GM21526 (cell line): ENCODE data around the gene PIK3CB.
A peak's percentile ranks its signal among the peaks of the same experiment; 100 is the strongest.

Experiments
- ATAC-seq: cut with Tn5 transposase; IDR thresholded peaks from one replicate; pipeline ENCODE4 v1.9.1; 2021; ENCODE audit warnings: moderate library complexity; ENCODE audit not compliant: unreplicated experiment, low FRiP score

Gene PIK3CB

DNA sequence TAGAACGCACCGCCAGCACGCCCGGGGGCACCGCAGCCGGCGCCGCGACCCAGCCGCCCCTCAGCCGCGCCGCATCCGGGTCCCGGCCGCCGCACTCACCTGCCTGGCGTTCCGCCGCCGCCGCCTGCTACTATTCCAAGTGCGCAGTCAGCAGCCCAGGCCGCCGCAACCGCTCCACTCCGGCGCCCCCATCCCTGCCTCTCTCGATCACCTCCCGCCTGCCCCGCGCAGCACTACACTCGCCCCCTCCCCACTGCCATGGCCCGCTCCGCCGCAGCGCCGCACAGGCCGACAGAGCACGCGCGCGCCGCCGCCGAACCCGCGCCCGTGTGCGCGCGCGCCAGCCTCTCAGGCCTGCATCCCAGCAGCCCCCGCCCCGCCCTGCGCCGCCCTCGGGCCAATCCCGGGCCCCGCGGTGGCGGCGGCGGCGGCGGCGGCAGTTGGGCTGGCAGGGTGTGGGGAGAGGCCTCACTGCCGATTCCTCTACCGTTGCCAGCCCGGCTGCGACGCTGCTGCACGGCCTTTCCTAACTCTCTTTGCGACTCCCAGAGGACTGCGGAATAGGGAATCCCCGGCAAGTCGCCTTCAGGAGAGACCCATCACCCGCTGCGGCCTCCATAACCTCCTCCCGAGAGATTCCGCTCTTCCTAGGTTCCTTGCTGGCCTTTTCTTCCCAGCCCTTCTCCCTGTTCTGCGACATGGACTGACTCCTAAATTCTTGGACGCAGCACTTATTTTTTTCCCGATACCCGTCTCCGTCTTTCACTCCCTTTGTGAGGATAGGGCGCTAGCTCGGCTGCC lies at the start of gene PIK3CB:
TSS of gene PIK3CB (minus strand) at position 333 of the 801 bp plus-strand sequence. CDS start 75,585 bp downstream, outside the sequence.
- ATAC-seq, result peak; percentile 89

DNA sequence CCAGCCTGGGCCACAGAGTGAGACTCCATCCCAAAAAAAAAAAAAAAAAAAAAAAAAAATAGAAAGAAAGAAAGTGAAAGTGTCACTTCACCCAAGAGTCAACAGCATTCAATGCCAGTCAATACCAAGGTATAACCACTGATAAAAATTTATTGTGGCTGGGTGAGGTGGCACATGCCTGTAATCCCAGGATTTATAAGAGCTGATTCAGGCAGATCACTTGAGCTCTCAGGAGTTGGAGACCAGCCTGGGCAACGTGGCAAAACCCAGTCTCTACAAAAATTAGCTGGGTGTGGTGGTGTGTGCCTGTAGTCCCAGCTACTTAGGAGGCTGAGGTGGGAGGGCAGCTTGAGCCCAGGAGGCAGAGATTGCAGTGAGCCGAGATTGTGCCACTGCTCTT lies 46.5 kb upstream of the PIK3CB start:
- no peak for ATAC-seq

DNA sequence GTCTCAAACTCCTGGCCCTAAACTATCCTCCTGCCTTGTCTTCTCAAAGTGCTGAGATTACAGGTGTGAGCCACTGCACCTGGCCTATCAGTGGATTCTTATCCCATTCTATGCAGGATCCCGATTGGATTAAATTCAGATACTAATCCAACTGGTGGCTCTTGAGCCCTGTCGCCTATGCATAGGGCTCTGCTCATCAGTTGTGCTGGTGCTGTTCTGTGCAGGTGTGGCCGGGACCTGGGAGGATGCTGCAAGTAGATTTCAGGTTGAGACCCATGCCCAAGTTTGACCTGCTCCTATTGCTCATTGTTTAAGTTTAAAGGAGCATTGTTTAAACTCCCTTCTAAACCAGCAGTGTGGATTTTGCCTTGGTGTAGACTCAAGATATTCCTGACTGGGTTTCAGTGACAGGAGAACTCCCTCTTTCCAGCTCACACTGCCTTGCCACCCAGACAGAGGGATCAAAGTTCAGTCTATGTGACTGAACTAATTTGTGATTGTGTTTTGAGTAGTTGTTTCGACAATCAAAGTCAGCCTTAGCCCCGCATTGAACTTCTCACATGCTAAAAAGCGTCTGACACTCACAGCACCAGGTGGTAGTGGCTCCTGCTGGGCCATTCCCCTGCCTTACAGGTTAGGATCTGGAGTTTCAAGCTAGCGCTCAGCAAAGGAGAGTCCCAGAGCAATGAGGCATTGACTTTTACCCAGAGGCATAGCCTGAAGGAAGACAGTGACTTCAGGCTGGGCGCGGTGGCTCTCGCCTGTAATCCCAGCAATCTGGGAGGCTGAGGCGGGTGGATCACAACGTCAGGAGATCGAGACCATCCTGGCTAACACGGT lies 45.0 kb upstream of the PIK3CB start:
- no peak for ATAC-seq

DNA sequence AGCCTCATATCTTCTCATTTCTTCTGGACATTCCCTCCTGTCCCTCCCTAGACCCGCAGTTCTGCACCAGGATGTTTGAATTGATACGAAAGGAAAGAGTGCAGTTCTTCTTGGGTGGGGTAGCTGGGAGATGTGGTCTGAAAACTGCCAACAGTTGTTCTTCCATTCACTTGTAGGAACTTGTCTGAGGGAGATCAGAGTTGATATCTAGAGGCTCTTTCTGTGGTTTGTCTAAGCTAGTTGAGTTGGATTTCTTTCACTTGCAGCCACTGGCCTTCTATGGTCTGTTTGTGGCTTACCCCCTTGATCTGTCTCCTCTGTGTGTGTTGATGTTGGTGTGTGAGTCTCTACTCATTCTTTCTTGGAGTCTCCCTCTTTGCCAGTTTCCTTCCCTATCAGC lies 42.5 kb upstream of the PIK3CB start:
- ATAC-seq, result no peak

DNA sequence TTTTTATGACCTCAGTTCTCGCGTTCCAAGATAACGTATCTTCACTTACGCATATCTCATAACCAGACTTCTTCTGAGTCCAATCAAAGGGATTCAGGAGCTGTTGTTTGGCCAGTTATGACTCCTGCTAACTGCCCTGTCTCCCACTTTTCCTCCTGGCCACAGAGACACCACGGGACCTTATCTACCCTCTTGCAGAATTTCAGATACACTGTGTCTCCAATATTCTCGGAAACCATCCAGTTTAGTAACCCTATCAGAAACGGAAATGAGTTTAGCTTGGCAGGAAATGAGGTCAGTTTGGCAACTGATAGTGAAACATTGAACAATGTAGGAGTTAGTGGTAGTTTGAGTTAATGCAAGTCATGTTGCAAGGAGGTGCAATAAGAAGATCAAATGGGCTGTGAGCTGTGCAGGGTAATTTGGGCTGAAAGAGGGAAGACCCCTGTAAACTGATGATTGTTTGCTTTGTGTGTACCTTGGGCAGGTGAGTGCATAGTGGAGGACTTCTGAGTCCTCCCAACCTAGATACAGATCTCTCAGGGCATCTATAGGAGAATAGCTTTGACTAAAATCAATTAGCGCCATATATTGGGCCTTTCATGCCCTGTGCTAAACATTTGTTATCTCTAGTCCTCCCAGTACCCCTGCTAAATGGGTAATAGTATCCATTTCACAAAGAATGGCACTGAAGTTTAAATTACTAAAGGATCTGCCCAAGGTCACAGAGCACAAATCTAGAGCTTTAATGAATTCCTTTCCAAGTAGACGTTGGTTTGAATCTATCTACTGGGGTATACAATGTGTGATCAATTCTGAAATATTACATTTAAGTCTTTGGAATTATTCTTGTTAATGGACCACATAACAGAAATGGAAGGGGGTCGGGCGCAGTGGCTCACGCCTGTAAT lies 41.3 kb upstream of the PIK3CB start:
- ATAC-seq, result no peak

DNA sequence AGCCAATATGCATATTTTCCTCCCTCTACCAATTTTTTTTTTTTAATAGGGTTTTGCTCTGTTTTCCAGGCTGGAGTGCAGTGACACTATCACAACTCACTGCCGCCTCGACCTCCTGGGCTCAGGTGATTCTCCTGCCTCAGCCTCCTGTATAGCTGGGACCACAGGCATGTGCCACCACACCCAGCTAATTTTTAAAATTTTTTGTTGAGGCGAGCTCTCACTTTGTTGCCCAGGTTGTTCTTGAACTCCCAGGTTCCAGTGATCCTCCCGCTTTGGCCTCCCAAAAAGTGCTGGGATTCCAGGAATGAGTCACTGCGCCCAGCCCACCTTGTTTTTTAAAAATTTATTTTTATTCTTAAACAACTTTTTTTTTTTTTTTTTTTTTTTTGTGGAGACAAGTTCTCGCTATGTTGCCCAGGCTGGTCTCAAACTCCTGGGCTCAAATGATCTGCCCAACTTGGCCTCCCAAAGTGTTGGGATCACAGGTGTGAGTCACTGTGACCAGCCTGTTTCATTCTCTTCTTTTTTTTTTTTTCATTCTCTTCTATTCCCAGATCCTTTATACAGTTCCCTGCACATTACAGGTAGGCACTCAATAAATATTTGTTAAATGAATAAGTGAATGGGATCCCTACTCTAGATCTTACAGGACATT lies 40.5 kb upstream of the PIK3CB start:
- no peak for ATAC-seq

DNA sequence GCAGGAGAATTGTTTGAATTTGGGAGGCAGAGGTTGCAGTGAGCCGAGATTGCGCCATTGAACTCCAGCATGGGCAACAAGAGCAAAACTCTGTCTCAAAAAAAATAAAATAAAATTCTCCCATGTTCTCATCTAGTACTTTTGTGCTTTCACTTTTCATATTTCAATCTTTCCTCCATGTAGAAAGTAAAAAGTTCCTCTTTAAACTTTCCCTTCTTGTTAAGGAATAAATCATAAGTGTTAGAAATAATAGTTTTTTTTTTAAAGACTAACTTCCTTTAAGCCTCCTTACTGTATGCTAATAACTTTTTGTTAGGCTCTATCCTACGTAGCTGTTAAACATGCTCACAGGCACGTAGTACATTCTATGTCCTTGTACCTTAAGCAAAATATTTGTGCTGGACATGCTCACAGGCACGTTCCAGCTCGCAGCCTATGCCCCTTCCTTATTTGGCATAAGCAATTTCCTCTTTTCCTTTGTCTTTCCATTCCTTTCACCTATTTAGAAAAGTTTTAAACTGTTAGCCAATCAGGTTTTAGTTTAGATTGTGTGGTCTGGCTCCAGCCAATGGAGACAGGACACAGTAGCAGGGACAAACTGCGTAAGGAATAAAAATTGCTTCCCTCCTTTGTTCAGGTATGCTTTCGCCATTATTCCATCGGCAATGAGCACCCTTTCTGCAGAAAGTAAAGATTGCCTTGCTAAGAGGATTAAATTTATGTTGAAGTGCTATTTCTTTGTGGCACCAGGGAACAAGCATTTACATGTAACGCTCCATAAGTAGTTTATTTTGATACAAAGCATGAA lies 38.9 kb upstream of the PIK3CB start:
- ATAC-seq, result no peak

DNA sequence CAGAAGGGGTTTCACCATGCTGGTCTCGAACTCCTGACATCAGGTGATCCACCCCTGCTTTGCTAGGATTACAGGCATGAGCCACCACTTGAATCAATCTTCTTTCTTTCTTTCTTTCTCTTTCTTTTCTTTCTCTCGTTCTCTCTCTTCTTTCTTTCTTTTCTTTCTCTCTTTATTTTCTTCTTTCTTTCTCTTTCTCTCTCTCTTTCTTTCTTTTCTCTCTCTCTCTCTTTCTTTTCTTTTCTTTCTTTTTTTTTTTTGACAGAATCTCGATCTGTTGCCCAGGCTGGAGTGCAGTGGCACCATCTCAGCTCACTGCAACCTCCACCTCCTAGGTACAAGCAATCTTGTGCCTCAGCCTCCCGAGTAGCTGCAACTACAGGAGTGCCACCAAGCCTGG lies 37.9 kb upstream of the PIK3CB start:
- no peak for ATAC-seq

DNA sequence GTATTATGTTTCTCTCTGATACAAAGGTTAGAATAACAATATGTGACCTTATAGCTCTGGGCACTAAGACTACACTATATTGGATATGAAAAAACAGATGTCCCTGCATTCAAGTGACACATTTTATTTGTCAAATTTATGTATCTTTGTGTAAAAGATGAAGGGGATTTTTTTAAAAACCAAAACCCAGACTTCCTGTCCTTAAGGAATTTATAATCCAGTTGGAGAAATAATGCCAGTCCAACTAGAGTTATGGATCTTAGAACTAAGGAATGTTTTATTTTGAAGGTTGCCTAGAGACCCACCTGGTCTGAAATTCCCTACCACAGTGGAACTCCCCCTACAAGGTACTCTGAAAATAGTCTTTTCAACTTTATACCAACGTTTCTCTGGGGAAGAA lies 33.3 kb upstream of the PIK3CB start:
- ATAC-seq, result no peak

DNA sequence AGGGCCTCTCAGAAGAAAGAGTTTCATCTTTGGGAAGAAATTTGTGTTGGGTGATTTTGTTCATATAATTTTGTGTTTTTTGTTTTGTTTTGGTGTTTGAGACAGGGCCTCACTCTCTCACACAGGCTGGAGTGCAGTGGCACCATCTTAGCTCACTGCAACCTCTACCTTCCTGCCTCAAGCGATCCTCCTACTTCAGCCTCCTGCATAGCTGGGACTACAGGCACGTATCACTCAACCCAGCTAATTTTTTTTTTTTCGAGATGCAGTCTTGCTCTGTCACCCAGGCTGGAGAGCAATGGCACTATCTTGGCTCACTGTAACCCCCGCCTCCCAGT lies 29.0 kb upstream of the PIK3CB start:
- no peak for ATAC-seq

DNA sequence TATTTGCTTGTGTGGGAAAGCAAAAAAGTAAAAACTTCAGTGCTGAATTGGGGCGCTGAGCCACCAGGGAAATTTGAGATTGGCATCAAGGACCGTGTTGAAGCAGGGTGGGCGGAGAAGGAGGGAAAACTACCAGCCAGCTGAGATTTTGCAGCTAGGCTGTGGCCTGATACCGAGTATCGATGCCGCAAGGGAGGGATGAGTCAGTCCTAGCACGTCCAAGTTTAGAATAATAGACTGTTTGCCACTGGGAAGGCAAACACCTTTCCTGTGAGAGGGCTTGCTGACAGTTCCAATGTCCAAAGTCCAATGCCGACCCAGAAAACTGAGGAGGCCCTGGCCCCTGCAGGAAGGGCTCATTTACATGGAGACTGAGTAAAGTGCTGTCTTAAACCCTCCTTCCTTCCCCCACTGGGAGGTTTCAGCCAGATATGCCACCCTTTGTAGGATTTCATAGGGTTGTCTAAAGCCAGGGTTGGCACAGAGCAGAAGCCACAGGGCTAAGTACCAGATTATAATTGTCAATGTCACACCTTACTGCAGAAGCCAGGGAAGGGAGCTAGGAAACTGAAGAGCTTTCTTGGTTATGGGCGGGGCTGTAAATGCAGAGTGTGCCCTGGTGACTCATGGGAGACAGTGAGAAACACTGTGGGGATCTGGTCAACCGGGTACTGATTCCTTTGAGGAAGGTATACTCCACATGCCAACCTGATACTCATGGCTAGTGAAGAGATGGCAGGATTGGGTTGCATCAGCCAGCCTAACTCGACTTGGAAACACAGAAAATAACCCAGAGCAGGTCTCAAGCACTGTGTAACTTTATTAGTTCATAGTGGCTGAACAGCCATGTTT lies 28.4 kb upstream of the PIK3CB start:
- ATAC-seq, result no peak

DNA sequence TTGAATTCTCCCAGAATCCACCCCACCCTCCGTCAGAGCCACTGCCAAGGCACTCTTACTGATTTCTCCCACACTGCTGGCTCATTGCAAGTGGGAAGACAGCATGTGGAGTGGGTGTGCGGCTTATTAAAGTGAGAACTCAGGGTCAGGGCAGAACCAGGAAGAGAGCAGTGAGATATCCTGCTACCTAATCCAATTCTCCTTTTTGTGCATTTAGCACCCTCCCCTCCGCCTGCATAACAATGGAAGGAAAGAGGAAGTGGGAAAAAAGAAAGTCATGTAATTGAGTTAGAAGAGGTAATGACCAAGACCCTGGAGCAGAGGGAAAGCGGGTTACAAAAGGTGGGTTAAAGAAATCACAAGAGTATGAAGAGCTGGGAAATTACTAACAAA lies 27.8 kb upstream of the PIK3CB start:
- no peak for ATAC-seq

DNA sequence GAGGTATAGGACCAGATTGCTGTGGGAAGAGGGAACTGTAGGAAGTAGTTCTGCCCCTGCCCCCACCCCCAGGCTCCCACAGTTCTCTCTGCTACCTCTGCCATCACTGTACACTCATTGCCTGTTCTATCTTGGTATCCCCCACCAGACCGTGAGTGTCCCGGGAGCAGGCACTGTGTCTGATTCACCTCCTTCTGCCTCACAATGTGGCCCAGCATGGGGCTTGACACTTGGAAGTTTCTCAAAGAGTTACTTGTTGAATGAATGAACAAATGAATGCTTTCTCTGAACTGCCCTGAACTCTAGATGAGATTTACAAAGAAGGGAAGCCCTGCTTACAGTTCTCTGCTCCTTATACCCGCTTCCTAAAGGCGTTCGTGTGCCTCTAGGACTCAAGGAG lies 27.1 kb upstream of the PIK3CB start:
- no peak for ATAC-seq

DNA sequence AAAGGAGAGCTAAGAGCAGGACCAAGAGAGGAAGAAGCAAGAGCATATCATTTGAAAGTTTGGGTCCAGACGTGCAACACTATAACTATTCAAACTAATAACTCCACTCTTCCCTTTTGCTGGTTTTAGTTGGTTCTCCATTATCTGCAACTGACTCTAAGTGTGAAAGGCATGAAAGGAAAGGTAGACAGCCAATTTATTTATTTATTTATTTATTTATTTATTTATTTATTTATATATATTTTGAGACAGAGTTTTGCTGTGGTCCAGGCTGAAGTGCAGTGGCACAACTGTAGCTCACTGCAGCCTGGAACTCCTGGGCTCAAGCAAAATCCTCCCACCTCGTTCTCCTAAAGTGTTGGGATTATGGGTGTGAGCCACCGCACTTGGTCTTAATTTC lies 22.1 kb upstream of the PIK3CB start:
- no peak for ATAC-seq

DNA sequence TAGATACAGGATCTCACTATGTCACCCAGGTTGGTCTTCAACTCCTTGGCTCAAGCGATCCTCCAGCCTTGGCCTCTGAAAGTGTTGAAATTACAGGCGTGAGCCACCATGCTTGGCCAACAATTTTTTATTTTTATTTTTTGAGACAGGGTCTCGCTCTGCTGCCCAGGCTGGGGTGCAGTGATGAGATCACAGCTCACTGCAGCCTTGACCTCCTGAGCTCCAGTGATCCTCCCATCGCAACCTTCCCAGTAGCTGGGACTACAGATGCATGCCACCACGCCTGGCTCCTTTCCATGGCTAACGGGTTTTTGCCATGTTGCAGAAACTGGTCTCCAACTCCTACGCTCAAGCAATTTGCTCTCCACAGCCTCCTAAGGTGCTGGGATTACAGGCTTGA lies 20.2 kb upstream of the PIK3CB start:
- ATAC-seq, result no peak

DNA sequence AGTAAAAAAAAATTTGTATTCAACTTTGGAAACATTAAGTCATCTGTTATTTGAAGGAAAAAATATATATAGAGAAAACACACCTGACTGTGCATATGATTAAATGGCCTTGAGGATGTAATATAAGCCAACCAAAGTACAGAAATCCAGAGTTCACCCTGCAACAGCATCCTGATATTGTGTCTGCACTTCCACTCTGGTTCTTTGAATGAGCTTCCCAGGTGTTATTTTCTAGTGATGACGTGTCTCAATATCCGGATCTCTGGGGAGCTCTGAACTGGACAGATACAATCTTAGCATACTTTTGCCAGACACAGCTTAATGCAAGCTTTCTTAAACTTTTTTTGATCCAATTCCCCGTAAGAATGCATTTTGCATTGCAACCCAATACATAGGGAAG lies 19.5 kb upstream of the PIK3CB start:
- ATAC-seq, result no peak

DNA sequence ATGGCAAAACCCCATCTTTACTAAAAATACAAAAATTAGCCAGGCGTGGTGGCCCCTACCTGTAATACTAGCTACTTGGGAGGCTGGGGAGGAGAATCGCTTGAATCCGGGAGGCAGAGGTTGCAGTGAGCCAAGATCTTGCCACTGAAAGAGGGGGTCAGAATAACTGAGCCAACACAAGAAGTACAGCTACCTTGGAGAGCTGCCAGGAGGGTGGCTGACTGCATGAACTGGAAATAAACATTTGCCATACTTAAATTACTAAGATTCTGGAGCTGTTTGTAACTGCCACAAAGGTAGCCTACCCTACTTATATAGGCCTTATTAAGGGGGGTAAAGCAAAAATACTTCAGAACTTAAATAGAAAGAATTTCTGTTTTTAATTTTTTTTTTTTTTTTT lies 15.4 kb upstream of the PIK3CB start:
- ATAC-seq, result no peak

DNA sequence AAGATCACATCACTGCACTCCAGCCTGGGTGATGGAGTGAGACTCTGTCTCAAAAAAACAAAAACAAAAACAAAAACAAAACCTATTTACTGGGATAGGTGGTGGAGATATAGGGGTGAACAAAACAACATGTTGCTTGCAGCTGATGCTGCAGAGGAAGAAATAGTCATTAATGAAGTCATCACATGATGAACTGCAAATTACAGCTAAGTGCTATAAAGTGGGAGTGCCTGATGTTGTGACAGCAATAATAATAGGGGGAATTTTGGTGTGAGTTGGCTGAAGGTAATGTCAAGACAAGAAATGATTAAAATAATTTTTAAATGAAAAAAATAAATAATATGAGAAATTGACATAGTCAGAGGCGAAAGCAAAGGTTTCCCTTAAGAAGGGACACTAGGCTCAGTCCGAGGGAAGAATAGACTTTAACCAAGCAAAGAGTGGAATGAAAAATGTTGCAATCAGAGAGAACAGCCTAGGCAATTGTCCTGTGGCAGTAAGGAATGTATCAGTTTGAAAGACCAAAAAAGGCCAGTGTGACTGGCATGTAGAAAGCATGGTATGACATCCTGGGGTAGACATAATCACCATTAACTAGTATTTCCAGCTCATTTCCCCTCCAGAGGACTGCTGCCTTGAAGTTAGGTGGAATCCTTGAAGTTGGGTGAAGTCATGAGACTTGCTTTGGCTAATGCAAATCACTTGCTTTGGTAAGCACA lies 14.7 kb upstream of the PIK3CB start:
- no peak for ATAC-seq
